Cerebellar cortex (tissue), 1 donor: ENCODE measurements around the gene NFAT5.

ENCODE experiments used
- DNase-seq: peaks from one replicate; pipeline ENCODE4 v3.0.0-alpha.2; 2015; ENCODE audit warnings: low spot score

NFAT5 gene

GRCh38 chr16:69741951-69742904 lies 176.5 kb downstream of the NFAT5 start:
- DNase-seq, result peak; percentile 47

- DNase-seq, result no peak
Observed at GRCh38 chr16:69744363-69745231, 178.8 kb downstream of the NFAT5 start.

GRCh38 chr16:69745232-69745612 lies 179.5 kb downstream of the NFAT5 start:
- DNase-seq, result no peak

GRCh38 chr16:69745959-69746358 lies 180.2 kb downstream of the NFAT5 start:
- DNase-seq, result no peak

- DNase-seq, result no peak
Observed at GRCh38 chr16:69747115-69747514, 181.3 kb downstream of the NFAT5 start.

- DNase-seq, result no peak
Observed at GRCh38 chr16:69748694-69749345, 183.1 kb downstream of the NFAT5 start.

GRCh38 chr16:69754143-69754468 lies 188.3 kb downstream of the NFAT5 start:
- no peak for DNase-seq
